ENCODE measurements around the gene FOXM1. TPM values are rescaled to one million over a fixed set of nuclear protein-coding genes. Genes with fewer than 3 reads are reported as not detected.

The FOXM1 gene
- total RNA-seq, 2 experiments from 2014 or later, result 0.59 to 0.80 TPM

DNA sequence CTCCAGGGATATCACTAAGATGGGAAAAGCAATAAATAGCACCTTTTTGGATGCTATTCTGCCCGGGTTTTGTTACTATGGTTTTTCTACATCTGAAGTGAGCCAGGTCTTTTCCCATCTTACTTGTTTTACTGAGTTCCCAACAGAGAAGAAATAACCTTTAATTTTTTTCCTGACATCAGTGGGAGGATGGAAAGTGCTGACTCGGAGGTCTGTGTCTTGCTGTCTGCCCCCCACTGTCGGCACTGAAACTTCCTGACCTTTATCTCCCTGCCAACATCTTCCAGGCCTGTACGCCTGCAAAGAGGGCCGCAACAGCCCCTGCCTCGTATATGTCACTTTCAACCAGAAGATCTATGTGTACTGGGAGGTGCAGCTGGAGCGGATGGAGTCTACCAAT is 53.5 kb downstream of the FOXM1 start:
- Histone ChIP-seq H3K9me3 (ENCODE audit: control insufficient read depth in 1 of 2, insufficient read depth in 1 of 2, low read length in 2 of 2) (no peaks in the 10 kb centered on the region), H3K4me1 (ENCODE audit: insufficient read depth, low read length) (no peaks in the 10 kb centered on the region), H3K27me3 (ENCODE audit: control insufficient read depth in 1 of 2, insufficient read depth in 2 of 2, low read length in 2 of 2) (no peaks in the 10 kb centered on the region), H3K4me3 (ENCODE audit: low read length) (no peak overlapping the region), H3K27ac (ENCODE audit: low read depth in 1 of 2, low read length in 2 of 2) (no peak overlapping the region), H3K36me3 (ENCODE audit: insufficient read depth, low read length) (peaks cover 91% of the 10 kb centered on the region)
- ATAC-seq (ENCODE audit: poor library complexity) (no peak), DNase-seq (no peak)
- POLR2A ChIA-PET, result no interaction called here
- CTCF ChIA-PET, result no interaction called here
- Mint-ChIP-seq H3K27ac (no peak overlapping the region), H3K9me3 (no peaks in the 10 kb centered on the region), H3K36me3 (ENCODE audit: low read depth) (peaks cover 91% of the 10 kb centered on the region), H3K4me3 (no peak overlapping the region), H3K27me3 (no peaks in the 10 kb centered on the region), H3K4me1 (ENCODE audit: low read depth) (no peaks in the 10 kb centered on the region)
- intact Hi-C loops (cut with DNase I, micrococcal nuclease), result no loop called here
- TF ChIP-seq, protein P1, sequence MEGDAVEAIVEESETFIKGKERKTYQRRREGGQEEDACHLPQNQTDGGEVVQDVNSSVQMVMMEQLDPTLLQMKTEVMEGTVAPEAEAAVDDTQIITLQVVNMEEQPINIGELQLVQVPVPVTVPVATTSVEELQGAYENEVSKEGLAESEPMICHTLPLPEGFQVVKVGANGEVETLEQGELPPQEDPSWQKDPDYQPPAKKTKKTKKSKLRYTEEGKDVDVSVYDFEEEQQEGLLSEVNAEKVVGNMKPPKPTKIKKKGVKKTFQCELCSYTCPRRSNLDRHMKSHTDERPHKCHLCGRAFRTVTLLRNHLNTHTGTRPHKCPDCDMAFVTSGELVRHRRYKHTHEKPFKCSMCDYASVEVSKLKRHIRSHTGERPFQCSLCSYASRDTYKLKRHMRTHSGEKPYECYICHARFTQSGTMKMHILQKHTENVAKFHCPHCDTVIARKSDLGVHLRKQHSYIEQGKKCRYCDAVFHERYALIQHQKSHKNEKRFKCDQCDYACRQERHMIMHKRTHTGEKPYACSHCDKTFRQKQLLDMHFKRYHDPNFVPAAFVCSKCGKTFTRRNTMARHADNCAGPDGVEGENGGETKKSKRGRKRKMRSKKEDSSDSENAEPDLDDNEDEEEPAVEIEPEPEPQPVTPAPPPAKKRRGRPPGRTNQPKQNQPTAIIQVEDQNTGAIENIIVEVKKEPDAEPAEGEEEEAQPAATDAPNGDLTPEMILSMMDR (IDR thresholded peaks at IDR 0.05), result no peak

DNA sequence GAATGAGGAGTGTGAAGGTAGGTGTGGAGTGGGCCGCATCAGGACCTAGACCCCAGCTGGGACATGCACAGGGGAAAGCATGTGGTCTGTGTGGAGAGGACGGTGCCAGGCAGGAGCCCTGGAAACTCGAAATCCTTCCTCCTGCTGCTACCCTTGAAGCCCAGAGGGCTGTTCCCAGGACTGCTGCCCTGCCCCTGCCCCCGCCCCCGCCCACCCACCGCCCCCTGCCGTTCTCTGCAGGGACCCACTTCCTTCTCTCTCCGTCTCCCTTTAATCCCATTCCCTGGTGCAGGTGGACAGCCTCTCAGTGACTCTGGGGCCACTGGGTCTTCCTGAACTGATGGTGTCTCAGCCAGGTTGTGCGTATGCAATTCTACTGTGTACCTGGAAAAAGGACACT is 56.5 kb downstream of the FOXM1 start:
- Histone ChIP-seq H3K4me3 (ENCODE audit: low read length) (no peak overlapping the region), H3K4me1 (ENCODE audit: insufficient read depth, low read length) (no peaks in the 10 kb centered on the region), H3K27ac (ENCODE audit: low read depth in 1 of 2, low read length in 2 of 2) (no peak overlapping the region), H3K9me3 (ENCODE audit: control insufficient read depth in 1 of 2, insufficient read depth in 1 of 2, low read length in 2 of 2) (no peaks in the 10 kb centered on the region), H3K27me3 (ENCODE audit: control insufficient read depth in 1 of 2, insufficient read depth in 2 of 2, low read length in 2 of 2) (no peaks in the 10 kb centered on the region), H3K36me3 (ENCODE audit: insufficient read depth, low read length) (peaks cover 85% of the 10 kb centered on the region)
- DNase-seq (no peak), ATAC-seq (ENCODE audit: poor library complexity) (no peak)
- POLR2A ChIA-PET, result no interaction called here
- TF ChIP-seq, protein P1 (IDR thresholded peaks at IDR 0.05), result no peak
- Mint-ChIP-seq H3K27ac (no peak overlapping the region), H3K27me3 (no peaks in the 10 kb centered on the region), H3K36me3 (ENCODE audit: low read depth) (peaks cover 91% of the 10 kb centered on the region), H3K4me1 (ENCODE audit: low read depth) (peaks cover 8% of the 10 kb centered on the region), H3K9me3 (no peaks in the 10 kb centered on the region), H3K4me3 (no peak overlapping the region)
- CTCF ChIA-PET, result no interaction called here
- intact Hi-C loops (cut with DNase I, micrococcal nuclease), result no loop called here

- H3K27me3 Mint-ChIP-seq, result no peaks in the 10 kb centered on the region
- no peak overlapping the region for H3K27ac Mint-ChIP-seq
- no peak overlapping the region for H3K27ac ChIP-seq (ENCODE audit: low read depth in 1 of 2, low read length in 2 of 2)
- intact Hi-C loops (cut with DNase I, micrococcal nuclease), result no loop called here
- H3K4me1 Mint-ChIP-seq (ENCODE audit: low read depth), result peaks cover 13% of the 10 kb centered on the region
- TF ChIP-seq, protein P1 (IDR thresholded peaks at IDR 0.05), result no peak
- H3K4me3 ChIP-seq (ENCODE audit: low read length), result no peak overlapping the region
- no peak overlapping the region for H3K4me3 Mint-ChIP-seq
- peaks cover 82% of the 10 kb centered on the region for H3K36me3 ChIP-seq (ENCODE audit: insufficient read depth, low read length)
- DNase-seq (no peak), ATAC-seq (ENCODE audit: poor library complexity) (no peak)
- H3K9me3 ChIP-seq (ENCODE audit: control insufficient read depth in 1 of 2, insufficient read depth in 1 of 2, low read length in 2 of 2), result no peaks in the 10 kb centered on the region
- peaks cover 4% of the 10 kb centered on the region for H3K4me1 ChIP-seq (ENCODE audit: insufficient read depth, low read length)
- H3K27me3 ChIP-seq (ENCODE audit: control insufficient read depth in 1 of 2, insufficient read depth in 2 of 2, low read length in 2 of 2), result no peaks in the 10 kb centered on the region
- peaks cover 89% of the 10 kb centered on the region for H3K36me3 Mint-ChIP-seq (ENCODE audit: low read depth)
- H3K9me3 Mint-ChIP-seq, result no peaks in the 10 kb centered on the region
- ChIA-PET CTCF (no interaction called here), POLR2A (no interaction called here)
These were observed 57.2 kb downstream of the FOXM1 start for GRCh38 chr12:2819810-2820209.
